ENCODE data around the gene ARHGAP11B.
"Not testable (repeated sequence)": the region's sequence is repeated elsewhere in the genome, so short reads cannot be mapped to it uniquely, and the experiment has no call there.

DNA sequence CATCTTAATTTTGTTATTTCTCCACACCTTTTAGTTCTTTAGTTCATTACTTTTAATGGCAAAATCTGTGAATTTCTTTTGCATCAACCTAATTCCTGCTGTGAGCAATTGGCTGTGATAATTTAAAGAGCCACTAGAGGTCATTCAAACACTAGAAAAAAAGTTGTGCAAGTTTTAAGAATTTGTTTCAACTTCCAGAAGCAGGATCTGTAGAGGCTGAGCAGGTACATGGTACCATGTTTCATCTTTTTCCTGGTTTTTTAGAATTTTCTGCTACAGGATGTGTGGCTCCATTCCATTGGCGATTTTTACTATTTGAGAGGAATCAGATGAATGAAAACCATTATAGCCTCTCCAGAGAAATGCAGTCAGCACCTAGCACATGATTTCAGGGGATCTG lies 35.2 kb downstream of the ARHGAP11B start:
- TF ChIP-seq, protein P1, sequence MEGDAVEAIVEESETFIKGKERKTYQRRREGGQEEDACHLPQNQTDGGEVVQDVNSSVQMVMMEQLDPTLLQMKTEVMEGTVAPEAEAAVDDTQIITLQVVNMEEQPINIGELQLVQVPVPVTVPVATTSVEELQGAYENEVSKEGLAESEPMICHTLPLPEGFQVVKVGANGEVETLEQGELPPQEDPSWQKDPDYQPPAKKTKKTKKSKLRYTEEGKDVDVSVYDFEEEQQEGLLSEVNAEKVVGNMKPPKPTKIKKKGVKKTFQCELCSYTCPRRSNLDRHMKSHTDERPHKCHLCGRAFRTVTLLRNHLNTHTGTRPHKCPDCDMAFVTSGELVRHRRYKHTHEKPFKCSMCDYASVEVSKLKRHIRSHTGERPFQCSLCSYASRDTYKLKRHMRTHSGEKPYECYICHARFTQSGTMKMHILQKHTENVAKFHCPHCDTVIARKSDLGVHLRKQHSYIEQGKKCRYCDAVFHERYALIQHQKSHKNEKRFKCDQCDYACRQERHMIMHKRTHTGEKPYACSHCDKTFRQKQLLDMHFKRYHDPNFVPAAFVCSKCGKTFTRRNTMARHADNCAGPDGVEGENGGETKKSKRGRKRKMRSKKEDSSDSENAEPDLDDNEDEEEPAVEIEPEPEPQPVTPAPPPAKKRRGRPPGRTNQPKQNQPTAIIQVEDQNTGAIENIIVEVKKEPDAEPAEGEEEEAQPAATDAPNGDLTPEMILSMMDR (IDR thresholded peaks at IDR 0.05) = not testable (repeated sequence)
- not testable (repeated sequence) for TF ChIP-seq POLR2A (IDR thresholded peaks at IDR 0.05)

All from lower leg skin (tissue), 3 donors.